A673 (cell line): ENCODE measurements around the gene CCNY. TPM values are rescaled to one million over a fixed set of nuclear protein-coding genes. Genes with fewer than 3 reads are reported as not detected.

ENCODE experiments used
- BruUV-seq: library from RNA; stranded (reverse); fragments of 400-500 nt; replicated peaks from 2 replicates; lab custom pipeline; 2021; lab: Mats Ljungman, UMichigan
- CTCF ChIA-PET: fragments of 300-600 bp; sonication (Branson Sonifier 250); formaldehyde crosslinking; loops from one replicate; lab custom pipeline; 2022; ENCODE audit warnings: antibody characterized with exemption; lab: Charles Lee
- POLR2A ChIA-PET: fragments of 300-600 bp; sonication (Branson Sonifier 250); formaldehyde crosslinking; loops from one replicate; lab custom pipeline; 2022; ENCODE audit warnings: antibody characterized with exemption; ENCODE audit not compliant: low non-redundant PET; lab: Charles Lee
- DNase-seq: peaks from one replicate; pipeline ENCODE4 v3.0.0-alpha.2; 2015; ENCODE audit warnings: low spot score
- H3K27ac ChIP-seq: fragments of 200-600 bp; sonication (generic); 2 replicates; pipeline ENCODE4 v1.5.1; 2016; ENCODE audit warnings: mixed run types, low read depth, mild to moderate bottlenecking, mixed read lengths, antibody characterized with exemption, low read length; ENCODE audit not compliant: poor library complexity, severe bottlenecking
- H3K27me3 ChIP-seq: fragments of 200-600 bp; sonication (generic); replicated peaks from 2 replicates; pipeline ENCODE4 v1.6.1; 2017; ENCODE audit warnings: mixed run types, low read depth, mild to moderate bottlenecking, mixed read lengths, antibody characterized with exemption, low read length; ENCODE audit not compliant: insufficient read depth, poor library complexity
- H3K36me3 ChIP-seq: fragments of 200-600 bp; sonication (generic); 2 replicates; pipeline ENCODE4 v1.6.1; 2016; ENCODE audit warnings: mixed run types, mild to moderate bottlenecking, mixed read lengths, antibody characterized with exemption, low read length; ENCODE audit not compliant: insufficient read depth, poor library complexity, severe bottlenecking
- H3K4me1 ChIP-seq: fragments of 200-600 bp; sonication (generic); 2 replicates; pipeline ENCODE4 v1.6.1; 2017; ENCODE audit warnings: mixed run types, mild to moderate bottlenecking, mixed read lengths, antibody characterized with exemption, low read length; ENCODE audit not compliant: insufficient read depth, poor library complexity, severe bottlenecking
- H3K4me3 ChIP-seq: fragments of 200-600 bp; sonication (generic); 2 replicates; pipeline ENCODE4 v1.5.1; 2016; ENCODE audit warnings: low read depth, mixed run types, mild to moderate bottlenecking, mixed read lengths, low read length; ENCODE audit not compliant: poor library complexity, severe bottlenecking
- H3K9me3 ChIP-seq: fragments of 200-600 bp; sonication (generic); 2 replicates; pipeline ENCODE4 v1.6.1; 2016; ENCODE audit warnings: mixed run types, low read depth, mild to moderate bottlenecking, mixed read lengths, antibody characterized with exemption, low read length; ENCODE audit not compliant: poor library complexity, severe bottlenecking
- CTCF ChIP-seq: fragments of 300-800, 200-600 bp; sonication (generic); conservative IDR thresholded peaks from 2 replicates; pipeline ENCODE4 v1.5.1; 2017; ENCODE audit warnings: low read depth, mild to moderate bottlenecking, antibody characterized with exemption, low read length, moderate library complexity, mixed read lengths
- EZH2 ChIP-seq: fragments of 200-600 bp; sonication (generic); IDR thresholded peaks from 2 replicates; pipeline ENCODE4 v1.6.1; 2017; ENCODE audit warnings: borderline replicate concordance, low read depth, mild to moderate bottlenecking, mixed read lengths, antibody characterized with exemption, low read length; ENCODE audit not compliant: poor library complexity, severe bottlenecking
- intact Hi-C: fragments of 100-400 bp; cut with micrococcal nuclease; formaldehyde crosslinking; loops from one replicate; pipeline ENCODE4 v1.10.0; 2022; ENCODE audit not compliant: unreplicated experiment
- total RNA-seq: library from RNA; stranded (reverse); gene quantifications from 2 replicates; pipeline ENCODE4 v1.2.3, GENCODE V29; 2021

The CCNY gene
- total RNA-seq, 1 experiment from 2014 or later, result 84.8 TPM

GRCh38 chr10:35486297-35486990, 150.1 kb downstream of the CCNY start:
- Histone ChIP-seq H3K4me1 (peaks cover 5% of the 10 kb centered on the region), H3K27me3 (no peaks in the 10 kb centered on the region), H3K36me3 (peaks cover 5% of the 10 kb centered on the region), H3K4me3 (no peak overlapping the region), H3K27ac (no peak overlapping the region), H3K9me3 (no peaks in the 10 kb centered on the region)
- BruUV-seq, result no TSS peak
- POLR2A ChIA-PET, result interaction anchor here (0.6 kb wide), 1 partner anchor 13 kb away, joined by 4 read pairs; no protein-coding TSS in a partner anchor
- CTCF ChIA-PET, result no interaction called here
- intact Hi-C loops, result no loop called here
- TF ChIP-seq CTCF (no peak), EZH2 (no peak)
- DNase-seq, result no peak

GRCh38 chr10:35487336-35488034, 151.2 kb downstream of the CCNY start:
- Histone ChIP-seq H3K4me1 (peaks cover 5% of the 10 kb centered on the region), H3K9me3 (no peaks in the 10 kb centered on the region), H3K27ac (no peak overlapping the region), H3K36me3 (peaks cover 5% of the 10 kb centered on the region), H3K27me3 (no peaks in the 10 kb centered on the region), H3K4me3 (no peak overlapping the region)
- BruUV-seq, result no TSS peak
- no peak for TF ChIP-seq EZH2
- no peak for TF ChIP-seq CTCF
- ChIA-PET POLR2A (no interaction called here), CTCF (no interaction called here)
- intact Hi-C loops, result no loop called here
- DNase-seq, result no peak

GRCh38 chr10:35488228-35488627, 151.9 kb downstream of the CCNY start:
- Histone ChIP-seq H3K36me3 (peaks cover 5% of the 10 kb centered on the region), H3K27ac (no peak overlapping the region), H3K27me3 (no peaks in the 10 kb centered on the region), H3K4me3 (no peak overlapping the region), H3K4me1 (peaks cover 5% of the 10 kb centered on the region), H3K9me3 (no peaks in the 10 kb centered on the region)
- TF ChIP-seq CTCF (no peak), EZH2 (no peak)
- ChIA-PET POLR2A (no interaction called here), CTCF (no interaction called here)
- DNase-seq, result no peak
- no TSS peak for BruUV-seq
- intact Hi-C loops, result no loop called here
